ENCODE measurements around the gene CCT5.

GRCh38 chr5:10289991-10290390 lies 39.9 kb downstream of the CCT5 start:
- TF ChIP-seq CTCF (IDR thresholded peaks at IDR 0.05 in 8 of 11, conservative IDR thresholded peaks at IDR 0.05 in 3 of 11) (no peak), POLR2A (IDR thresholded peaks at IDR 0.05) (no peak)
